Thymus (tissue), 11 donors: Measurements from ENCODE around the gene OR2A14. TPM values are rescaled to one million over a fixed set of nuclear protein-coding genes. Genes with fewer than 3 reads are reported as not detected.
A peak's percentile ranks its signal among the peaks of the same experiment; 100 is the strongest.
"Not testable (repeated sequence)": the region's sequence is repeated elsewhere in the genome, so short reads cannot be mapped to it uniquely, and the experiment has no call there.

ENCODE experiments used
- DNase-seq, 9 donors: peaks; one replicate each; pipeline ENCODE4 v3.0.0-alpha.2; 2013; ENCODE audit warnings: low spot score in 9 of 9, low read depth in 6 of 9, missing footprints in 1 of 9
- H3K27ac ChIP-seq, 2 donors: one replicate each; pipeline ENCODE4 v1.5.1; 2013; ENCODE audit warnings: control low read depth in 1 of 2, low read depth in 1 of 2, low read length in 1 of 2, mild to moderate bottlenecking in 1 of 2, moderate library complexity in 1 of 2
- H3K27me3 ChIP-seq, 2 donors: one replicate each; pipeline ENCODE4 v1.5.1; 2013; ENCODE audit warnings: low read length in 1 of 2; ENCODE audit not compliant: control insufficient read depth in 2 of 2, insufficient read depth in 1 of 2
- H3K36me3 ChIP-seq, 2 donors: one replicate each; pipeline ENCODE4 v1.5.1; 2013; ENCODE audit warnings: low read length in 1 of 2, mild to moderate bottlenecking in 1 of 2, moderate library complexity in 1 of 2; ENCODE audit not compliant: control insufficient read depth in 2 of 2, insufficient read depth in 2 of 2
- H3K4me1 ChIP-seq, 2 donors: one replicate each; pipeline ENCODE4 v1.5.1; 2013; ENCODE audit warnings: low read length in 2 of 2; ENCODE audit not compliant: control insufficient read depth in 2 of 2, insufficient read depth in 2 of 2
- H3K4me3 ChIP-seq, 2 donors: one replicate each; pipeline ENCODE4 v1.5.1; 2013; ENCODE audit warnings: low read length in 2 of 2, control low read depth in 1 of 2, mild to moderate bottlenecking in 1 of 2
- H3K9me3 ChIP-seq, 2 donors: one replicate each; pipeline ENCODE4 v1.5.1; 2013; ENCODE audit warnings: low read length in 1 of 2, mild to moderate bottlenecking in 1 of 2; ENCODE audit not compliant: control insufficient read depth in 2 of 2, insufficient read depth in 1 of 2
- WGBS: extraction: QIAGEN DNeasy Blood & Tissue Kit; methylation state at CpG from one replicate; pipeline ENCODE4 v1.1.7; 2013; 5-methylcytosine and 5-hydroxymethylcytosine counted together
- polyA plus RNA-seq: library from polyadenylated mRNA; stranded (reverse); fragments of 200-250 nt; gene quantifications from one replicate; pipeline ENCODE4 v1.2.3, GENCODE V29; 2013
- total RNA-seq: library from RNA; stranded (reverse); fragments of 120-200 nt; gene quantifications from one replicate; pipeline ENCODE4 v1.2.4, GENCODE V29; 2013
- donor health status: healthy.

The OR2A14 gene
- total and polyA plus RNA-seq, 2 donors, result not detected

DNA sequence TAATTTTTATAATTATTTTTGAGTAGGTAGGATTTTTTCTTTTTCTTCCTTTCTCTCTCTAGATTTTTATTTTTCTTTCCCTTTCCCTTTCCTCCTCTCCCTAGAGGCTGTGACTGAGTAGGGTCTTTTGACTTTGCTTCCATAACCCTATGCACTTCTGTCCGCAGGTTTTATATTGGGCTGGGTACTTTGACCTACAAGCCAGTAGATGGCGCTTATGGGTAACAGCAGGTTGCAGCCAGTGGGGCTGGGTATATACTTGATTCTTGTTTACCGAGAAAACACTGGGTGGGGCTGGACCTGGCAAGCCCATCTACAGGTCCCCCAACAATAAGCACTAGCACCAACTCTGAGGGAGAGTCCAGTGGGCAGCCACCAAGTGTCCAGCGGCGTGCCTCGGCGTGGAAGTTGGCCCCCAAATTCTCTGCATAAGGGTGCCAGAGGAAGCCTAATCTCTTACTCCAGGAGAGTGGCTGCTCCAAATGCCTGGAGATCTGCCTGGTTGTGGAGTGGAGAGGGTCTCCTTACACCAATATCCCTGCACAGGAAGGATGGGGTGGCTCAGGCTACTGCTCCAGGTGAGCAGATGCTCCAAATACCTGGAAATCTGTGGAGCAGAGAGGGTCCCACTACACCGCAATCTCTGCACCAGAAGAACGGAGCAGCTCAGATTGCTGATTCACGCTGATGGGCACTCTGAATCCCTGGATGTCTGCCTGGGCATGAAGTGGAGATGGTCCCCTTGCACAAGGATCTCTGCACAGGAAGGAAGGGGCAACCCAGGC is 55.6 kb downstream of the OR2A14 start:
- peak in 5 of 9 donors; percentile 2 to 33 (median 23) for DNase-seq
- WGBS, result 58% methylated on average over 10 of the region's 10 CpGs
- not testable (repeated sequence) for H3K4me3 ChIP-seq, H3K9me3 ChIP-seq, H3K4me1 ChIP-seq, H3K36me3 ChIP-seq, H3K27ac ChIP-seq, H3K27me3 ChIP-seq

GRCh38 chr7:144179165-144179479 is 56.1 kb downstream of the OR2A14 start:
- H3K4me1 ChIP-seq, H3K4me3 ChIP-seq, H3K27me3 ChIP-seq, DNase-seq, H3K27ac ChIP-seq, H3K36me3 ChIP-seq, H3K9me3 ChIP-seq: not testable (repeated sequence)
- WGBS, result 77% methylated on average over 1 of the region's 2 CpGs

Other genes starting within 250 kb of the OR2A14 start
- gene TCAF1, start 221.0 kb upstream of the OR2A14 start, total RNA-seq, result 18.2 TPM
- 13.6 TPM for gene TCAF1, start 221.0 kb upstream of the OR2A14 start, polyA plus RNA-seq
- not detected for gene OR2F2, start 187.9 kb upstream of the OR2A14 start, total RNA-seq
- gene OR2F2, start 187.9 kb upstream of the OR2A14 start, polyA plus RNA-seq, result not detected
- gene OR2F1, start 168.3 kb upstream of the OR2A14 start, total RNA-seq, result not detected
- not detected for gene OR2F1, start 168.3 kb upstream of the OR2A14 start, polyA plus RNA-seq
- not detected for gene OR6B1, start 122.9 kb upstream of the OR2A14 start, total RNA-seq
- gene OR6B1, start 122.9 kb upstream of the OR2A14 start, polyA plus RNA-seq, result not detected
- gene OR2A5, start 74.2 kb upstream of the OR2A14 start, total RNA-seq, result not detected
- 0.02 TPM for gene OR2A5, start 74.2 kb upstream of the OR2A14 start, polyA plus RNA-seq
- gene OR2A25, start 53.4 kb upstream of the OR2A14 start, total RNA-seq, result not detected
- 0.05 TPM for gene OR2A25, start 53.4 kb upstream of the OR2A14 start, polyA plus RNA-seq
- gene OR2A12, start 36.9 kb upstream of the OR2A14 start, total RNA-seq, result not detected
- not detected for gene OR2A12, start 36.9 kb upstream of the OR2A14 start, polyA plus RNA-seq
- not detected for gene OR2A2, start 13.6 kb upstream of the OR2A14 start, total RNA-seq
- gene OR2A2, start 13.6 kb upstream of the OR2A14 start, polyA plus RNA-seq, result not detected
- 0.28 TPM for gene CTAGE4, start 60.3 kb downstream of the OR2A14 start, total RNA-seq
- 0.62 TPM for gene CTAGE4, start 60.3 kb downstream of the OR2A14 start, polyA plus RNA-seq
- gene ARHGEF35, start 72.7 kb downstream of the OR2A14 start, total RNA-seq, result 1.3 TPM
- gene ARHGEF35, start 72.7 kb downstream of the OR2A14 start, polyA plus RNA-seq, result 8.3 TPM
- gene OR2A42, start 116.4 kb downstream of the OR2A14 start, total RNA-seq, result not detected
- gene OR2A42, start 116.4 kb downstream of the OR2A14 start, polyA plus RNA-seq, result 0.02 TPM
- gene OR2A7, start 141.6 kb downstream of the OR2A14 start, total RNA-seq, result 0.24 TPM
- gene OR2A7, start 141.6 kb downstream of the OR2A14 start, polyA plus RNA-seq, result 1.4 TPM
- 0.52 TPM for gene CTAGE8, start 146.1 kb downstream of the OR2A14 start, total RNA-seq
- gene CTAGE8, start 146.1 kb downstream of the OR2A14 start, polyA plus RNA-seq, result 3.1 TPM
- gene OR2A1, start 189.2 kb downstream of the OR2A14 start, total RNA-seq, result under 0.01 TPM
- gene OR2A1, start 189.2 kb downstream of the OR2A14 start, polyA plus RNA-seq, result 0.07 TPM
- gene ARHGEF5, start 232.2 kb downstream of the OR2A14 start, total RNA-seq, result 1.4 TPM
- gene ARHGEF5, start 232.2 kb downstream of the OR2A14 start, polyA plus RNA-seq, result 5.6 TPM